GM12801 (cell line): Measurements from ENCODE around the gene IFIT3.

Source experiments
- CTCF ChIP-seq: IDR thresholded peaks from one replicate; pipeline ENCODE4 v1.5.1; 2011; ENCODE audit warnings: control low read depth; ENCODE audit not compliant: insufficient read length; ENCODE audit errors: extremely low read depth

The IFIT3 gene

DNA sequence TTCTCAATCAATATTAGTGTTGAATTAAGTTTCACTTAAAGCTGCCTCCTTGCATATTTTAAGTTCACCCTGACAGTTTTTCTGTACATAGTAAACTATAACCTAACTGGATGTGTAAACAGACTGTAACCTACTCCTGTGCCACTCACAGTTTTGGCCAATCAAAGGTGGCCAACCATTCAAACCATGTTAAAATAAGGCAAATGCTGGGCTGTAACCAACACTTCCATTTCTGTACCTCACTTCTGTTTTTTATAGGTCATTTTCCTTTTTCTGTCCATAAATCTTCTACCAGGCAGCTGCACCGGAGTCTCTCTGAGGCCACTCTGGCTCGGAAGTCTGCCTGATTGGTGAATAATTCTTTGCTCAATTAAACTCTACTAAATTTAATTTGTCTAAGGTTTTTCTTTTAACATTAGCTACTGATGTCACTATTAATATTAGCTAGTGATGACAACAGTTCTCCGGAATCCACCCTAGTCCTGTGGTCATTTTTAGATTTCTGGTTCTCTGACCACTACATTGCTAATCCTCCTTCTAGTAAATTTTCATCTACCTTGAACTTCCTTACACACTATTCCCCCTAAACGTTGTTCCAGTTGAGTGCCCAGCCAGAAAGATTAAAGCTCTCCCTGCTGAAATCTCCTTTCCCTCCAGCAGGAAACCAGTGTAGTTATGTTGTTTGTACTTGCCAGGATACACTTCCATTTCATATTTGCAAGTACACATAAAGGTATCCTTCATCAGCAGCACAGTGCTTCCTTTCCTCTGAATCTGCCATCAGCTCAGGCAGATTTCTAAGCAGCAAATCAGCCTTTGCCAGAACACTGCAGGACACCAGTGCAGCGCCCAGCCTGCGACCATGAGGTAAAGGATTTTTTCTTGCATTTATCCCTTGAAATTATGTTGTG, 44.5 kb upstream of the IFIT3 start:
- TF ChIP-seq CTCF, result no peak

DNA sequence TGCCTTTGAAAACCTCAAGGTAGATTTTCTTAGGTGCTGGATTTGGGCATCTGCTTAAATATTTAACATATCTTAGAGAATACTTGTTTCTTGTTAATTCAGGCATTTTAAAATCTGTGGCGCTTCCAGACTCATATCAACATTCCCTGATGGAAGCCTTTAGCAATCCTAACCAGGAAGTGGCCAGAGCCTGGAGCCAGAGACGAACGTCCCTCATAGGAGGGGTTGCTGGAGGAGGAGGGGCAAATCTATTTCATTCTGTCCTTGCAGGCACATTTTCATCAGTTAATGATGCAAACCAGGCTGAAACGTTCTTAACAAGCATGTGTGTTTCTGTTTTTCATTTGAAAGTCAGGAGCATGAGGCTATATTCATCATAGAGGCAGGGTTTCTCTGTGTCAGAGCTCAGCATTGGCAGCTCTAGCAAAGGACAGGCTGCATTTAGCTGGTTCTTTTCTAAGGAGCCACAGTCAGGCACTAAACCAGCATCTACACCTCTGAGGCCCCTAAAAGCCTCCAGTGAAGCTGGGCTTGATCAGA, 43.8 kb upstream of the IFIT3 start:
- TF ChIP-seq CTCF, result no peak

- TF ChIP-seq CTCF, result no peak
Observed at GRCh38 chr10:89294721-89295239, 33.0 kb upstream of the IFIT3 start.

DNA sequence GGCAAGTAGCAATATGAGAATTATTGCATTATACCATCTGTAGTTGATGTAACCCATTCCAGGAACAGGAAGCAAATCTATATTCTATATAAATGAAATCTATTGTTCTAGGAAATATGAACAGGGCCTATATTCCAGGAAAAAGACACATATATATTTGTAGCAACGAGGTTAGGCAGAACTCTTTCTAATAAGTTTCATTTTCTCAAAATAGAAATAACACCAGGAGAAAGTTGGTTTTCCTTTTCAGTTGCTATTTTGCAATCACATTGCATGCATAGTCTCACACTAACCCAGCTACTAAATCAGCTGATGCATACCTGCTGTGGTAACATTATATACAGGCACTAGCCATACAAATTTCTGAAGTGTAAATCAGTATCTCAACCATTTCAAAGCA, 32.2 kb upstream of the IFIT3 start:
- no peak for TF ChIP-seq CTCF

DNA sequence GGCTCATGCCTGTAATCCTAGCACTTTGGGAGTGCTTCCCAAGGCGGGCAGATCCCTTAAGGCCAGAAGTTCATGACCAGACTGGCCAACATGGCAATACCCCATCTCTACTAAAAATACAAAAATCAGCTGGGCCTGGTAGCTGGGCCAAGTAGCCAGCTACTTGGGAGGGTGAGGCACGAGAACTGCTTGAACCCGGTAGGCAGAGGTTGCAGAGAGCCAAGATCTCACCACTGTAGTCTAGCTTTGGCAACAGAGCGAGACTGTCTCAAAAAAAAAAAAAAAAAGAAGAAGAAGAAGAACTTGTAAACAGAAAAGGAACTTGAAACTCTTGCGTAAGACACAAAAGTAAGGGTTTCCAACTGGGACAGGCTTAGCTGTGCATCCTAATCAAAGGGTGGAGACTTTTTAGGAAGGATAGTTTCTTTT, 31.6 kb upstream of the IFIT3 start:
- TF ChIP-seq CTCF, result no peak

GRCh38 chr10:89297356-89297755, 30.4 kb upstream of the IFIT3 start:
- TF ChIP-seq CTCF, result no peak

GRCh38 chr10:89297791-89298190, 30.0 kb upstream of the IFIT3 start:
- no peak for TF ChIP-seq CTCF
